Parathyroid adenoma (tissue), 2 donors: Measurements from ENCODE around the gene DLGAP4.

Source experiments
- H2AFZ ChIP-seq: fragments of 300-600 bp; sonication (generic); one replicate; pipeline ENCODE4 v1.7.0; 2017; ENCODE audit warnings: antibody characterized with exemption, mild to moderate bottlenecking
- H3K27ac ChIP-seq: fragments of 300-600 bp; sonication (generic); one replicate; pipeline ENCODE4 v1.7.0; 2017
- H3K27me3 ChIP-seq: fragments of 300-600 bp; sonication (generic); one replicate; pipeline ENCODE4 v1.7.0; 2017; ENCODE audit warnings: low read length; ENCODE audit not compliant: control insufficient read depth, insufficient read depth
- H3K36me3 ChIP-seq: fragments of 300-600 bp; sonication (generic); one replicate; pipeline ENCODE4 v1.7.0; 2017; ENCODE audit warnings: low read length; ENCODE audit not compliant: control insufficient read depth, insufficient read depth
- H3K4me1 ChIP-seq: fragments of 300-600 bp; sonication (generic); one replicate; pipeline ENCODE4 v1.7.0; 2017; ENCODE audit warnings: control low read depth
- H3K4me2 ChIP-seq: fragments of 300-600 bp; sonication (generic); one replicate; pipeline ENCODE4 v1.7.0; 2017; ENCODE audit warnings: low read length
- H3K4me3 ChIP-seq: fragments of 300-600 bp; sonication (generic); one replicate; pipeline ENCODE4 v1.7.0; 2017; ENCODE audit warnings: low read depth, low read length
- H3K79me2 ChIP-seq: fragments of 300-600 bp; sonication (generic); one replicate; pipeline ENCODE4 v1.7.0; 2017; ENCODE audit warnings: control low read depth
- H3K9ac ChIP-seq: fragments of 300-600 bp; sonication (generic); one replicate; pipeline ENCODE4 v1.7.0; 2017; ENCODE audit warnings: mild to moderate bottlenecking
- H3K9me3 ChIP-seq: fragments of 300-600 bp; sonication (generic); one replicate; pipeline ENCODE4 v1.7.0; 2017; ENCODE audit warnings: low read length; ENCODE audit not compliant: control insufficient read depth
- CTCF ChIP-seq: fragments of 300-600 bp; sonication (generic); IDR thresholded peaks from one replicate; pipeline ENCODE4 v1.7.0; 2017; ENCODE audit warnings: antibody characterized with exemption, mild to moderate bottlenecking
- donor health status: primary hyperparathyroidism.

The DLGAP4 gene

GRCh38 chr20:36546111-36546736 lies 240.1 kb downstream of the DLGAP4 start:
- H3K79me2 ChIP-seq, result peaks cover 2% of the 10 kb centered on the region
- no peaks in the 10 kb centered on the region for H3K9me3 ChIP-seq
- H2AFZ ChIP-seq, result no peak overlapping the region
- H3K36me3 ChIP-seq, result no peaks in the 10 kb centered on the region
- TF ChIP-seq CTCF, result no peak
- H3K9ac ChIP-seq, result no peak overlapping the region
- H3K27me3 ChIP-seq, result no peaks in the 10 kb centered on the region
- no peak overlapping the region for H3K27ac ChIP-seq
- peaks cover 14% of the 10 kb centered on the region for H3K4me1 ChIP-seq
- no peak overlapping the region for H3K4me3 ChIP-seq
- H3K4me2 ChIP-seq, result no peak overlapping the region

- Histone ChIP-seq H3K79me2 (peaks cover 2% of the 10 kb centered on the region), H3K36me3 (no peaks in the 10 kb centered on the region), H3K27ac (no peak overlapping the region), H3K9ac (no peak overlapping the region), H3K9me3 (no peaks in the 10 kb centered on the region), H3K4me2 (no peak overlapping the region), H2AFZ (no peak overlapping the region), H3K27me3 (no peaks in the 10 kb centered on the region), H3K4me1 (peaks cover 14% of the 10 kb centered on the region), H3K4me3 (no peak overlapping the region)
- no peak for TF ChIP-seq CTCF
Observed at GRCh38 chr20:36547186-36548005, 241.3 kb downstream of the DLGAP4 start.

- Histone ChIP-seq H3K4me3 (no peak overlapping the region), H3K27ac (no peak overlapping the region), H3K9ac (no peak overlapping the region), H3K4me2 (no peak overlapping the region), H3K4me1 (peaks cover 10% of the 10 kb centered on the region), H3K79me2 (no peaks in the 10 kb centered on the region), H3K27me3 (no peaks in the 10 kb centered on the region), H2AFZ (no peak overlapping the region), H3K36me3 (no peaks in the 10 kb centered on the region), H3K9me3 (no peaks in the 10 kb centered on the region)
- TF ChIP-seq CTCF, result no peak
Observed at GRCh38 chr20:36548006-36548315, 241.8 kb downstream of the DLGAP4 start.

- Histone ChIP-seq H3K36me3 (no peaks in the 10 kb centered on the region), H3K4me2 (no peak overlapping the region), H3K79me2 (no peaks in the 10 kb centered on the region), H3K4me3 (no peak overlapping the region), H3K9ac (no peak overlapping the region), H3K9me3 (no peaks in the 10 kb centered on the region), H3K27ac (no peak overlapping the region), H3K4me1 (peaks cover 6% of the 10 kb centered on the region), H2AFZ (no peak overlapping the region), H3K27me3 (no peaks in the 10 kb centered on the region)
- TF ChIP-seq CTCF, result no peak
Observed at GRCh38 chr20:36548704-36549627, 242.8 kb downstream of the DLGAP4 start.
